HG03159 (cell line): ENCODE data around the gene GPC6.

Experiments used
- ATAC-seq: cut with Tn5 transposase; IDR thresholded peaks from one replicate; pipeline ENCODE4 v1.9.1; 2021; ENCODE audit warnings: mild to moderate bottlenecking, moderate library complexity; ENCODE audit not compliant: unreplicated experiment

The GPC6 gene

DNA sequence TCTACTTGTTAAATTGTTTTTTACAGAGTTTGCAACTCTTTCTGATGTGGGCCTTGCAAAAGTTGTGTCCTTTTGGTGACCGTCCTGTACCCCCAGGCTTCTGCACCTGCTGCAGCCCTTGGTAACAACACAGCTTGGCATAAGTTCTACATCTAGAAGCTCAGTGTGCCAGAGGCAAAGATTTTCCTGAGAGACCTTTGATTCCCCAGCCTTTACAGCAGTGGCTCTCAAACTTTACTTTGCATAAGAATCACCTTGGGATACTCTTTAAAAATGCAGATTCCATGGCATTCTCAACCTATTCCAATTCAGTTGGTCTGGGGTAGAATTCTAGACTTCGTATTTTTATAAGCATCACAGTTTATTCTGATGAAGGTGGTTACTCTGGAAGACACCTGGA lies 991.9 kb downstream of the GPC6 start:
- no peak for ATAC-seq

GRCh38 chr13:94218951-94219350 lies 992.3 kb downstream of the GPC6 start:
- no peak for ATAC-seq

DNA sequence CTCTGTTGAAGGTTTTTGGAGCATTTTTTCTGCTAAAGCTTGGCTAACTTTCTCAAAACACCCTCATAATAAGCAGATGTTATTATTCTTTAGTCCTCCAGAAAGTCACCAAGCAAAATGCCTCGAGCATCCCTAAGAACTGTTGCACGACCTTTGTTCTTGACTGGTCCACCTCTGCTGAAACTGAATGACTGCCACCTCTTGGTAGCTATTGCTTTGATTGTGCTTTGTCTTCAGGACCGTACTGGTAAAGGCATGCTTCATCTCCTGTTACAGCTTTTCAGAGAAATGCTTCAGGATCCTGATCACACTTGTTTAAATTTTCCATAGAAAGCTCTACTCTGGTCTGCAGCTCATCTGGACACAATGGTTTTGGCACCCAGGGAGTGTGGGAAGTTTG lies 998.1 kb downstream of the GPC6 start:
- ATAC-seq, result no peak

DNA sequence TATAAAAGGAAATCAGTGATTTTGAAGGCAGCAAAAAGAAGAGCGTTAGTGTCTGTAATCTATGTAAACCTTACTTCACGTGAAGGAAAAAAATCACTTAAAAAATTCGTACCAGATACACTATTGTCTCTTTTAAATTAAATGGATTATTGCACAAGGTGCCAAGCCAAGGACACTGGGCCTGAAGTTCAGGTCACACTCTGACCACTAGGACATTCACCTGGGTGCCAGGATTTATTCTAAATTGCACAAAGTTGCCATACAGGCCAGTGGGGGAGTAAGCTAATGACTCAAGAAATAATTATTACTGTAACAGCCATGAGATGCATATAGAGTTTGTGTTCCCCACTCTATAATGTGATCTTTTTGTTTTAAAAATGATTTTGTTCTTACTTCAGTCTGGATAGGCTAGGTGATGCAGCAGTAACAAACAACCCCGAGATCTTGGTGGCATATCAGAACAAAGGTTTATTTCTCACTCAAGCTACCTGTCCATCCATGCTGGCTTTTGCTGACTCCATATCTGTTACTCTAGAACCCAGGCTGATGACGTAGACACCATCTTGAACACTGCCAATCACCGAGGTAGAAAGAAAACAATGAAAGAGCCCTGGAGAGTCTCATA lies 1000.8 kb downstream of the GPC6 start:
- ATAC-seq, result no peak

DNA sequence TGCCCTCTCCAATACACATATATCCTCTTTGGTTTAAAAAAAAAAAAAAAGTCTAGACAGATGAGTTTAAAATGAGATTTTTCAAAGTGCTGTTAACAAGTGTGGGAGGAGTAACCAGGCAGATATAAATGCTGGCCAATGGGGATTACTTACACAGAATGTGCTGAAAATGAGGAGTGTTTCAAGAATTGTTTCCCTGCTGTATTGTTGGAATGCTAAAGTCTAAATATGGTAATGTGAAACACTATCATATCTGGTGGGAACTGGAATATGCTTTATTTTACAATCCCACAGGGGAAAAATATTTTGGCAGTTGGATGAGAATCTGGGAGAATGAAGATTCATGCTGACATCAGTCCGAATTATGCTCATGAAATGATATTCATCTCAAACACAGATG lies 1002.2 kb downstream of the GPC6 start:
- no peak for ATAC-seq

- ATAC-seq, result no peak
Measured at GRCh38 chr13:94232161-94232950, 1005.7 kb downstream of the GPC6 start.

GRCh38 chr13:94232956-94233355 lies 1006.3 kb downstream of the GPC6 start:
- ATAC-seq, result no peak

- ATAC-seq, result no peak
Measured at GRCh38 chr13:94233401-94233800, 1006.8 kb downstream of the GPC6 start.

- ATAC-seq, result no peak
Measured at GRCh38 chr13:94233837-94234236, 1007.2 kb downstream of the GPC6 start.

- no peak for ATAC-seq
Measured at GRCh38 chr13:94234738-94235137, 1008.1 kb downstream of the GPC6 start.

GRCh38 chr13:94236132-94236531 lies 1009.5 kb downstream of the GPC6 start:
- ATAC-seq, result no peak

- no peak for ATAC-seq
Measured at GRCh38 chr13:94236872-94237271, 1010.3 kb downstream of the GPC6 start.

GRCh38 chr13:94239135-94239534 lies 1012.5 kb downstream of the GPC6 start:
- ATAC-seq, result no peak

GRCh38 chr13:94242554-94242953 lies 1015.9 kb downstream of the GPC6 start:
- no peak for ATAC-seq

DNA sequence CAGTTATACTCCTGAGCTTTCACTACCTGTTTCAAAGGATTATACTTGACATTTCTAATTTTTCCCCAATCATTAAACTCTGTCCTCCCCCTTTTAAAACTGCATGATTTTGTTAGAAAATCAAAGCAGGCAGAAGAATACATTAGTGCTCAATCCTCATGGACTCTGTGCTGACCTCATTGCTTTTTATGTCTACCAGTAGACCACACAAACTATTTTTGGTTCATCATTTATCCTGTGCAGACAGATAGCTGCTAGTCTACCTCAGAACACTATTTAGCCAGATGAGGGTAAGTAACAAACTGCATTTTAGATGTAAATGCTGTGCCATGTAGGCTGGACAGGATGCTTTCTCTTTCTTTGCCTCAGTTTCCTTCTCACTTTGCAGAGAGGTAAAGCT lies 1016.9 kb downstream of the GPC6 start:
- no peak for ATAC-seq

DNA sequence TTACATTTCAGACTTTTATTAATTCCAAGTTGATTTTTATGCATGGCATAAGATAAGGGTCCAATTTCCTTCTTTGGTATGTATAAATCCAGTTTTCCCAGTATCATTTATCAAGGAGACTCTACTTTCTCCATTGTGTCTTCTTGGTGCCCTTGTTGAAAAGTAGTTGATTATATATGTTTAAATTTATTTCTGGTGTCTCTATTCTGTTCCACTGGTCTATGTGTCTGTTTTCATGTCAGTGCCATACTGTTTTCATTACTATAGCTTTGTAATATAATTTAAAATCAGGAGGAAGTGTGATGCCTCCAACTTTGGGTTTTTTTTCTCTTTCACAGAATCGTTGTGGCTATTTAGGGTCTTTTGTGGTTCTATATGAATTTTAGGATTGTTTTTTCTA lies 1019.9 kb downstream of the GPC6 start:
- no peak for ATAC-seq

- ATAC-seq, result no peak
Measured at GRCh38 chr13:94247890-94248289, 1021.3 kb downstream of the GPC6 start.

- ATAC-seq, result no peak
Measured at GRCh38 chr13:94248454-94249228, 1022.0 kb downstream of the GPC6 start.

- no peak for ATAC-seq
Measured at GRCh38 chr13:94249512-94249911, 1022.9 kb downstream of the GPC6 start.

GRCh38 chr13:94251831-94252608 lies 1025.4 kb downstream of the GPC6 start:
- no peak for ATAC-seq

DNA sequence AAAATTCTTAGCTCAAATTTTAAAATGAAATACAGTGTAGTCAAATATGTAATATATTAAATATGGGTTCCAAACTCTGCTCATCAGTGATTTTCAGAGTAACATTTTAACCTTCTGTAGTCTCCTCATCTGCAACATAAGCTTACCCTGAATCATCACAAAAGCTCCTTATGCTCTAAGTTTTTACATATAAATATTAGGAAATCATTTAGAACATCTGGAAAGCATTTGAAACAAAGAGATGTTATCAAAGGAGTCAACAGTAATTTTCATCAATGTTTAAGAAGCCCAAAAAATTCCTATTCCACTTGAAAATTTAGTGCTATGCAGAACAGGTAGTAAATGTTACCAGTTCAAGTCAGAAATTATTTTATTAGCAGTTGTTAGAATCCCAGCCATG lies 1028.1 kb downstream of the GPC6 start:
- no peak for ATAC-seq
